Neural cell (in vitro differentiated cells): ENCODE measurements around the gene CHCHD1.

Experiments used
- CTCF ChIP-seq: fragments of 450-650 bp; IDR thresholded peaks from 2 replicates; pipeline ENCODE4 v1.5.1; 2014; ENCODE audit warnings: antibody characterized with exemption, mild to moderate bottlenecking, moderate library complexity; ENCODE audit not compliant: poor library complexity, severe bottlenecking
- EP300 ChIP-seq: fragments of 450-650 bp; conservative IDR thresholded peaks from 2 replicates; pipeline ENCODE4 v1.6.1; 2014; ENCODE audit warnings: antibody characterized with exemption, mild to moderate bottlenecking, moderate library complexity; ENCODE audit not compliant: poor library complexity, severe bottlenecking
- EZH2 ChIP-seq: fragments of 200-600, 300-800 bp; shearing (Covaris generic), sonication (generic); IDR thresholded peaks from 2 replicates; pipeline ENCODE4 v1.6.1; 2014; ENCODE audit warnings: antibody characterized with exemption, low read length, borderline replicate concordance, mild to moderate bottlenecking; ENCODE audit not compliant: insufficient read depth, poor library complexity, severe bottlenecking
- POLR2AphosphoS5 ChIP-seq: IDR thresholded peaks from 2 replicates; pipeline ENCODE4 v1.6.1; 2012
- RAD21 ChIP-seq: fragments of 450-650 bp; conservative IDR thresholded peaks from 2 replicates; pipeline ENCODE4 v1.6.1; 2014; ENCODE audit warnings: antibody characterized with exemption, mild to moderate bottlenecking, moderate library complexity

- TF ChIP-seq CTCF (no peak), EZH2 (no peak), RAD21 (no peak), POLR2AphosphoS5 (no peak), EP300 (no peak)
Observed at GRCh38 chr10:73734028-73734720, 47.7 kb upstream of the CHCHD1 start.
